Type B pancreatic cell (in vitro differentiated cells): ENCODE results near the gene PARD3. TPM values are rescaled to one million over a fixed set of nuclear protein-coding genes. Genes with fewer than 3 reads are reported as not detected.

Source experiments
- DNase-seq: peaks from one replicate; pipeline ENCODE4 v3.0.0; 2021; ENCODE audit warnings: mixed read lengths; ENCODE audit not compliant: unreplicated experiment; ENCODE audit errors: extremely low spot score
- H3K27ac Mint-ChIP-seq: 2 replicates; pipeline ENCODE4 v1.8.0; 2021; ENCODE audit warnings: mild to moderate bottlenecking, mixed read lengths
- H3K27me3 Mint-ChIP-seq: 2 replicates; pipeline ENCODE4 v1.8.0; 2021; ENCODE audit warnings: mixed read lengths
- H3K36me3 Mint-ChIP-seq: 2 replicates; pipeline ENCODE4 v1.8.0; 2021; ENCODE audit warnings: mixed read lengths
- H3K4me1 Mint-ChIP-seq: one replicate; pipeline ENCODE4 v1.8.0; 2021; ENCODE audit warnings: mixed read lengths; ENCODE audit not compliant: unreplicated experiment
- H3K4me3 Mint-ChIP-seq: 2 replicates; pipeline ENCODE4 v1.8.0; 2021; ENCODE audit warnings: mild to moderate bottlenecking, mixed read lengths
- H3K9me3 Mint-ChIP-seq: 2 replicates; pipeline ENCODE4 v1.8.0; 2021; ENCODE audit warnings: mixed read lengths
- CTCF ChIP-seq: fragments of 200-600 bp; sonication (generic); conservative IDR thresholded peaks from 2 replicates; pipeline ENCODE4 v1.5.0; 2021; ENCODE audit warnings: antibody characterized with exemption, mild to moderate bottlenecking
- total RNA-seq: library from RNA; stranded (reverse); gene quantifications from 2 replicates; pipeline ENCODE4 v1.2.1, GENCODE V29; 2021; ENCODE audit warnings: low replicate concordance

The PARD3 gene
- total RNA-seq, 1 donor from 2014 or later = 52.3 TPM

- TF ChIP-seq CTCF = no peak
Observed at GRCh38 chr10:34178196-34178595, 636.9 kb downstream of the PARD3 start.

GRCh38 chr10:34177445-34177844 lies 637.7 kb downstream of the PARD3 start:
- Mint-ChIP-seq H3K4me1 (peaks cover 51% of the 10 kb centered on the region), H3K4me3 (no peak overlapping the region), H3K27ac (no peak overlapping the region), H3K9me3 (no peaks in the 10 kb centered on the region), H3K36me3 (peaks cover 3% of the 10 kb centered on the region), H3K27me3 (peaks cover 9% of the 10 kb centered on the region)
- no peak for DNase-seq
- TF ChIP-seq CTCF = no peak

More at GRCh38 chr10:34178196-34178595, 636.9 kb downstream of the PARD3 start:
- Mint-ChIP-seq H3K27ac (no peak overlapping the region), H3K4me1 (peaks cover 53% of the 10 kb centered on the region), H3K36me3 (no peaks in the 10 kb centered on the region), H3K9me3 (no peaks in the 10 kb centered on the region), H3K4me3 (no peak overlapping the region), H3K27me3 (peaks cover 9% of the 10 kb centered on the region)
- DNase-seq = no peak

- H3K27ac Mint-ChIP-seq = no peak overlapping the region
- no peaks in the 10 kb centered on the region for H3K9me3 Mint-ChIP-seq
- no peak for TF ChIP-seq CTCF
- peaks cover 48% of the 10 kb centered on the region for H3K4me1 Mint-ChIP-seq
- peaks cover 4% of the 10 kb centered on the region for H3K27me3 Mint-ChIP-seq
- H3K36me3 Mint-ChIP-seq = peaks cover 3% of the 10 kb centered on the region
- no peak for DNase-seq
- H3K4me3 Mint-ChIP-seq = no peak overlapping the region
Observed at GRCh38 chr10:34176351-34176750, 638.7 kb downstream of the PARD3 start.

GRCh38 chr10:34175121-34175520 lies 640.0 kb downstream of the PARD3 start:
- no peak for DNase-seq
- Mint-ChIP-seq H3K36me3 (peaks cover 3% of the 10 kb centered on the region), H3K4me1 (peaks cover 48% of the 10 kb centered on the region), H3K27ac (no peak overlapping the region), H3K27me3 (peaks cover 4% of the 10 kb centered on the region), H3K4me3 (no peak overlapping the region), H3K9me3 (no peaks in the 10 kb centered on the region)
- no peak for TF ChIP-seq CTCF

GRCh38 chr10:34172936-34173533 lies 642.1 kb downstream of the PARD3 start:
- peaks cover 4% of the 10 kb centered on the region for H3K27me3 Mint-ChIP-seq
- DNase-seq = no peak
- no peak overlapping the region for H3K4me3 Mint-ChIP-seq
- no peaks in the 10 kb centered on the region for H3K9me3 Mint-ChIP-seq
- TF ChIP-seq CTCF = no peak
- peaks cover 41% of the 10 kb centered on the region for H3K4me1 Mint-ChIP-seq
- H3K36me3 Mint-ChIP-seq = peaks cover 3% of the 10 kb centered on the region
- no peak overlapping the region for H3K27ac Mint-ChIP-seq
